MM.1S (cell line): ENCODE data around the gene GIPC1.

Source experiments
- EZH2 ChIP-seq: fragments of 300-600 bp; sonication (generic); optimal IDR thresholded peaks from 2 replicates; pipeline ENCODE3; 2017; ENCODE audit warnings: low read depth, mild to moderate bottlenecking, antibody characterized with exemption, low read length, mixed read lengths
- EZH2phosphoT487 ChIP-seq: fragments of 300-600 bp; sonication (generic); IDR thresholded peaks from 2 replicates; pipeline ENCODE4 v1.6.1; 2018; ENCODE audit warnings: antibody characterized with exemption, low read length
- TF ChIP-seq, protein P1 (sequence below): fragments of 300-600 bp; sonication (generic); IDR thresholded peaks from 2 replicates; pipeline ENCODE4 v1.5.1; 2016; ENCODE audit warnings: antibody characterized with exemption, low read length, mixed read lengths

DNA sequence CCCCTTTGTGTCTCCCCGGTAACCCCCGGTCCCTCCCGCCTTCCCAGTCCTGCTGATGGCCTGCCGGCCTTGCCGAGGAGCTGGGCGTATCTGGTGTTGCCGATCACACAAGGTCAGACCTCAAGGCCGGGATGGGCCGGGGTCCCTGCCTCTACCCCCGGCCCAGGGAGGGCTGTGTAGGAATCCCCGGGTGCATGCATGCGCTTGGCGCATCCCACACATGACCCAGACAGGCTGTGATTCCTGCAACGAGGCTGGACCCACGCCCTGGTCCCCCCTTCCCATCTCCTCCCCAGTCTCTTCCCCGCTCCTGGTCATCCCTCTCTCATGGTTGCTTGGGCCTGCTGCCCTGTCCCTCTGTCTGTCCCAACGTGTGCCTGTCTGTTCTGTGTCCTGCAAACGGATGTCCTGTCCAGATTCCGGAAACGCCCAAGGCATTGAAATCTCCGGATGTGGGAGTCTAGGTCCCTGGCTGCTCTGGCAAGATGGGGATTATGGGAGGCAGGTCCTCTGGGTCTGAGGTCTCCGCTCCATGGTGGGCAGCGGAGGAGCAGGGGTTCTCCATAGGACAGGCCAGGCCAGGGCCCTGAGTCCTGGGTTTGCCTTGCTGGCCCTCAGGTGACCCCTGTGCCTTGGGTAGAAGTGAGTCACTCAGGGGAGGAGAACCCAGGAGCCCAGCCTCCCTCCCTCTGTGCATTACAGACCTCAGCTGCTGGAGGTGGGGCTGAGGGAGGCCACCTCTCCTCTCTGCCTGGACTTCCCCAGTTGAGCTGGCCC, 61.2 kb downstream of the GIPC1 start:
- TF ChIP-seq EZH2, result no peak
- TF ChIP-seq, protein P1, sequence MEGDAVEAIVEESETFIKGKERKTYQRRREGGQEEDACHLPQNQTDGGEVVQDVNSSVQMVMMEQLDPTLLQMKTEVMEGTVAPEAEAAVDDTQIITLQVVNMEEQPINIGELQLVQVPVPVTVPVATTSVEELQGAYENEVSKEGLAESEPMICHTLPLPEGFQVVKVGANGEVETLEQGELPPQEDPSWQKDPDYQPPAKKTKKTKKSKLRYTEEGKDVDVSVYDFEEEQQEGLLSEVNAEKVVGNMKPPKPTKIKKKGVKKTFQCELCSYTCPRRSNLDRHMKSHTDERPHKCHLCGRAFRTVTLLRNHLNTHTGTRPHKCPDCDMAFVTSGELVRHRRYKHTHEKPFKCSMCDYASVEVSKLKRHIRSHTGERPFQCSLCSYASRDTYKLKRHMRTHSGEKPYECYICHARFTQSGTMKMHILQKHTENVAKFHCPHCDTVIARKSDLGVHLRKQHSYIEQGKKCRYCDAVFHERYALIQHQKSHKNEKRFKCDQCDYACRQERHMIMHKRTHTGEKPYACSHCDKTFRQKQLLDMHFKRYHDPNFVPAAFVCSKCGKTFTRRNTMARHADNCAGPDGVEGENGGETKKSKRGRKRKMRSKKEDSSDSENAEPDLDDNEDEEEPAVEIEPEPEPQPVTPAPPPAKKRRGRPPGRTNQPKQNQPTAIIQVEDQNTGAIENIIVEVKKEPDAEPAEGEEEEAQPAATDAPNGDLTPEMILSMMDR, result no peak
- no peak for TF ChIP-seq EZH2phosphoT487
